ENCODE data around the gene POU2AF1. TPM values are rescaled to one million over a fixed set of nuclear protein-coding genes. Genes with fewer than 3 reads are reported as not detected.
A peak's percentile ranks its signal among the peaks of the same experiment; 100 is the strongest.

POU2AF1 gene
- total RNA-seq, 2 donors from 2014 or later = 2.5 to 12.4 TPM

GRCh38 chr11:111391328-111392124, 12.5 kb upstream of the POU2AF1 start:
- no peak overlapping the region for H3K4me3 Mint-ChIP-seq
- no peaks in the 10 kb centered on the region for H3K9me3 Mint-ChIP-seq
- H3K27me3 Mint-ChIP-seq (ENCODE audit: low read depth) = no peaks in the 10 kb centered on the region
- peaks cover 12% of the 10 kb centered on the region for H3K4me1 Mint-ChIP-seq (ENCODE audit: low read depth)
- no peaks in the 10 kb centered on the region for H3K36me3 Mint-ChIP-seq (ENCODE audit: insufficient read depth in 2 of 2)
- no peak for ATAC-seq (replicated peaks in 1 of 2)
- no peak overlapping the region for H3K27ac Mint-ChIP-seq
- DNase-seq = no peak

DNA sequence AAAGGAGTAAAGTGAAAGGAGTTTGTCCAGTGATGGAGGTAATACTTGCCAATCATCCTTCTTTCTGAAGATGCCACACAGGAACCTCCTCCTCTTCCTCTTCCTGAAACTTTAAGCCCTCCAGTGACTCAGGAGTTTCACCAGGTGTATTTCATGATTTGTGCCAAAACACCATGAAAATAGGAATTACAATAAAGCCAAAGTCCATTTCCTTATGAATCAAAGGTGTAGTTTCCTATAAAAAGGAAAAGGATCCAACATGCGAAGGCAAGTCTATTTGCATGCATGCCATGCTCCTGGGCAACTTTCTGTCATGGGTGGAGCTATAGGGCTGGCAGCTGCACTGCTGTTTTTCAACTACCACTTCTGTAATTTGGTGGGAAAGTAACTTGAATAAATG, 9.8 kb upstream of the POU2AF1 start:
- Mint-ChIP-seq H3K9me3 (no peaks in the 10 kb centered on the region), H3K4me3 (no peak overlapping the region), H3K4me1 (ENCODE audit: low read depth) (peaks cover 2% of the 10 kb centered on the region), H3K36me3 (ENCODE audit: insufficient read depth in 2 of 2) (peaks cover 0 to 2% of the 10 kb centered on the region in 2 donors), H3K27me3 (ENCODE audit: low read depth) (no peaks in the 10 kb centered on the region), H3K27ac (no peak overlapping the region)
- DNase-seq = no peak
- no peak for ATAC-seq (replicated peaks in 1 of 2)

DNA sequence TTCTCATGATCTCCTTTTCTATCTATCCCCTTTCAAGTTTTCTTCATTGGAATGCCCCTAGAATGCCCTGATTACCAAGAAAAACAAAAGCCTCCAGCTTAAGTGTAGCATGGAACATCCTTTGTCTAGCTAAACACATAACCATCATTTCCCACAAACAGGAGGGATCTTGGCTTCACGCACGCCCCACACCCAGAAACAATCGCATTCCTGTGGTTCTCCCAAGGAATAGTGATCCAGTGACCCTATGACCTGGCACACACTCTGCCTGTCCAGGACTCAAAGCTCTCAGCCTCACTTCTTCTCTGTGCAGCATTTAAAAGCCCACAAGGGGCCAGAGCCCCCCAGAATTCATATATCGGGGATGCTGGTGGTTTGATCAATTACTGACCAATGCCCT, 9.3 kb upstream of the POU2AF1 start:
- DNase-seq = no peak
- H3K27me3 Mint-ChIP-seq (ENCODE audit: low read depth) = no peaks in the 10 kb centered on the region
- H3K27ac Mint-ChIP-seq = no peak overlapping the region
- no peak overlapping the region for H3K4me3 Mint-ChIP-seq
- ATAC-seq (replicated peaks in 1 of 2) = no peak
- H3K4me1 Mint-ChIP-seq (ENCODE audit: low read depth) = no peaks in the 10 kb centered on the region
- peaks cover 0 to 2% of the 10 kb centered on the region in 2 donors for H3K36me3 Mint-ChIP-seq (ENCODE audit: insufficient read depth in 2 of 2)
- no peaks in the 10 kb centered on the region for H3K9me3 Mint-ChIP-seq

GRCh38 chr11:111387363-111387762, 8.3 kb upstream of the POU2AF1 start:
- DNase-seq (no peak), ATAC-seq (replicated peaks in 1 of 2) (no peak)
- Mint-ChIP-seq H3K4me1 (ENCODE audit: low read depth) (no peaks in the 10 kb centered on the region), H3K27me3 (ENCODE audit: low read depth) (no peaks in the 10 kb centered on the region), H3K9me3 (no peaks in the 10 kb centered on the region), H3K4me3 (no peak overlapping the region), H3K27ac (no peak overlapping the region), H3K36me3 (ENCODE audit: insufficient read depth in 2 of 2) (peaks cover 0 to 2% of the 10 kb centered on the region in 2 donors)

DNA sequence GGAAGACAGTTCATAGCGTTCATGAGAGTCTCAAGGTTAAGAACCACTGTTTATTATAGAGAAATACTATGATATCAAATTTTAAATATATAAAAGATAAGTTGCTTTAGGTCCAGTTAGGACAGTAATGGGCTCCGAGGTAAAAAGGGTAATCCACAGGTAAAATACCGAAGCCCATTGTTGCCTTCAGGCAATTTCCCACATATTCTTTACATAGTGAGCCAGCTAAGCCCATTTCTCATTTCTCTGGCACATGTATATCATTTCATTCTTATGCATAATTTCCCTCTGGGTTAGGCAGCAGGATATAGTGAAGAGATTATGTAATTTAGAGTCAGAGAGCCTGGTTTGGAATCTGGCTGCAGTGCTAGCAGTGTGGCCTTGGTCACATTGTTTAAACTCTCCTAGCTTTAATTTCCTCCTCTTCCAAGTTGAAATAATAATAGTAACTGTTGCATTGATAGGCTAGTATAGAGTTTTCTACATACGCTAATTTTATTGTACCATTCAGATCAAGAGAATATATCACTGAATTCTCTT, 7.6 kb upstream of the POU2AF1 start:
- Mint-ChIP-seq H3K9me3 (no peaks in the 10 kb centered on the region), H3K27me3 (ENCODE audit: low read depth) (no peaks in the 10 kb centered on the region), H3K4me1 (ENCODE audit: low read depth) (no peaks in the 10 kb centered on the region), H3K4me3 (no peak overlapping the region), H3K27ac (no peak overlapping the region), H3K36me3 (ENCODE audit: insufficient read depth in 2 of 2) (peaks cover 0 to 2% of the 10 kb centered on the region in 2 donors)
- ATAC-seq (replicated peaks in 1 of 2) = no peak
- DNase-seq = no peak

DNA sequence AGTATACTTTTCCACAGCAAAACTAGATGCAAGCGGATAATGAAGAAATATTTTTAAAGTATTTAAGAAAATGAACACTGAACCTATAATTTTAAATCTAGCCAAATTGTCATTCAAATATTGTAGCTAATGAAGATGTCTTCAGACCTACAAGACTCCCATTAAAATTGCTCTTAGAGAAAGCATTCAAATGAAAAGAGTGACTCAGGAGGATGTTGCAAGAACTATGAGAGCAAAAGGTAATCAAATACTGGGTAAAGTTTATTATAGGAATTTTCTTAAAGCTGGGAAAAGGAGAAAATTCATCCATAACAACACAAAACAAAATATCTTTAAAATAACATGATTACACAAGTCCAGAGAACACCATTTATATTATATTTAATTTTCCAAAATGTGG, 5.4 kb upstream of the POU2AF1 start:
- H3K27me3 Mint-ChIP-seq (ENCODE audit: low read depth) = no peaks in the 10 kb centered on the region
- peaks cover 0 to 2% of the 10 kb centered on the region in 2 donors for H3K36me3 Mint-ChIP-seq (ENCODE audit: insufficient read depth in 2 of 2)
- no peak for DNase-seq
- peaks cover 18% of the 10 kb centered on the region for H3K4me1 Mint-ChIP-seq (ENCODE audit: low read depth)
- H3K4me3 Mint-ChIP-seq = no peak overlapping the region
- H3K27ac Mint-ChIP-seq = no peak overlapping the region
- no peak for ATAC-seq (replicated peaks in 1 of 2)
- no peaks in the 10 kb centered on the region for H3K9me3 Mint-ChIP-seq

GRCh38 chr11:111382451-111382850, 3.4 kb upstream of the POU2AF1 start:
- Mint-ChIP-seq H3K36me3 (ENCODE audit: insufficient read depth in 2 of 2) (peaks cover 0 to 2% of the 10 kb centered on the region in 2 donors), H3K27me3 (ENCODE audit: low read depth) (no peaks in the 10 kb centered on the region), H3K4me3 (no peak overlapping the region), H3K4me1 (ENCODE audit: low read depth) (peaks cover 37% of the 10 kb centered on the region), H3K27ac (no peak overlapping the region), H3K9me3 (no peaks in the 10 kb centered on the region)
- ATAC-seq (replicated peaks in 1 of 2) = no peak
- DNase-seq = no peak

- H3K27ac Mint-ChIP-seq = peak overlapping the region; percentile 52
- DNase-seq (no peak), ATAC-seq (replicated peaks in 1 of 2) (no peak)
- no peaks in the 10 kb centered on the region for H3K9me3 Mint-ChIP-seq
- H3K4me3 Mint-ChIP-seq = peak overlapping the region; percentile 62 to 77
- no peaks in the 10 kb centered on the region for H3K36me3 Mint-ChIP-seq (ENCODE audit: insufficient read depth in 2 of 2)
- H3K27me3 Mint-ChIP-seq (ENCODE audit: low read depth) = no peaks in the 10 kb centered on the region
- H3K4me1 Mint-ChIP-seq (ENCODE audit: low read depth) = peaks cover 53% of the 10 kb centered on the region
Observed at GRCh38 chr11:111379602-111380136, 594 bp upstream of the POU2AF1 start.

- DNase-seq (no peak), ATAC-seq (replicated peaks in 1 of 2) (no peak)
- Mint-ChIP-seq H3K4me1 (ENCODE audit: low read depth) (peaks cover 53% of the 10 kb centered on the region), H3K27me3 (ENCODE audit: low read depth) (no peaks in the 10 kb centered on the region), H3K9me3 (no peaks in the 10 kb centered on the region), H3K27ac (peak overlapping the region; percentile 80), H3K4me3 (peak overlapping the region; percentile 62 to 77), H3K36me3 (ENCODE audit: insufficient read depth in 2 of 2) (no peaks in the 10 kb centered on the region)
Observed at GRCh38 chr11:111378185-111378860, 752 bp downstream of the POU2AF1 start.

DNA sequence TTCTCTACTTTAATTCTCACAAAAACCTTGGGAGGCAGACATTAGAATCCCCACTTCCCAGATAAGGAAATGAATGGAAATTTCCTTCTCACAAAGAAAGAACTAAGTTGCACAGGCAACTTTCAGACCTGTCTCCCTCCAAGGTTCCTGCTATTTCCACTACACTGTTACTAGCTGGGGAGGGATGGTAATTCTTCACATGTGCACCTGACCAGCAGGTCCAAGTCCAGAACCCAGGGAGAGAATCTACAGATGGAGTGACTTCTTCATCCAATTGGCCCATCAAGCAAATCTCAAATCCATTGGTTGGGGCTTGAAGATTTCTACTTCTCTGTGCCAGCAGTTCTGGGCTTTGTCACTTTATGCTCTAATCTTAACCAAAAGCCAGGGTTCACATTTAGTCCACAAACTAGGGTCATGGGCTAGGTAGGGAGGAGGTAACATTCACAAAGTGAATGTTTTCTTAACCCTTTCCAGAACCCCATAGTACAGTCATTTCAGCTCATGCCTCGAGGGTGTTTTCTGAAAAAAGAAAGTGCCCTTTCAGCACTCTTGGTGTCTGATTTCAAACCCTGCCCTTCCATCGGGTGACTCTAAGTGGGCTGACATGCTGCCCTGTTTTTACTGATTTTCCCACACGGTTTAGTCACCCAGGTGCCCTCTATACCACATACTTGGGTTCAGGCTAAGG, 2.7 kb downstream of the POU2AF1 start:
- Mint-ChIP-seq H3K4me3 (peak overlapping the region; percentile 59 to 62), H3K27me3 (ENCODE audit: low read depth) (no peaks in the 10 kb centered on the region), H3K9me3 (no peaks in the 10 kb centered on the region), H3K4me1 (ENCODE audit: low read depth) (peaks cover 67% of the 10 kb centered on the region), H3K36me3 (ENCODE audit: insufficient read depth in 2 of 2) (no peaks in the 10 kb centered on the region), H3K27ac (peak overlapping the region; percentile 66)
- ATAC-seq (replicated peaks in 1 of 2) = peak; percentile 53 to 66
- peak; percentile 59 to 62 for DNase-seq

DNA sequence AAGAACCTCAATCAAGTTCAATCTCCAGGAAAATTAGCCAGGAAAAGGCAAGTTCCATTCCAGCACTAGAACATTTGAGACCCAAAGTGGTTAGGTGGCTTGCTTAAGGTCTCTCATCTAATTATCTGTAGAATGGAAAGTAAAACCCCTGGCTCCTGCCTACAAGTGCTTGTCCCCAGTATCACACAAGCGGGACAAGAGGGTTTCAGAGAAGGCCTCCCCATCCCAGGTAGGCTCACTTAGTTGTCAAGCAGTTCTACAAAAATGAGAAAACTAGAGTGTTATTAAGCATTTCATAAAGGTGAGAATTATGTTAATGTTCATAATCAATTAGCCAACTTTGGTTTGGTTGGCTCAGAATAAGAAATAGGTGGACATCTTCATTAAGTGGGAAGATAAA, 5.5 kb downstream of the POU2AF1 start:
- no peaks in the 10 kb centered on the region for H3K27me3 Mint-ChIP-seq (ENCODE audit: low read depth)
- DNase-seq (no peak), ATAC-seq (replicated peaks in 1 of 2) (no peak)
- H3K27ac Mint-ChIP-seq = no peak overlapping the region
- peaks cover 52% of the 10 kb centered on the region for H3K4me1 Mint-ChIP-seq (ENCODE audit: low read depth)
- no peaks in the 10 kb centered on the region for H3K36me3 Mint-ChIP-seq (ENCODE audit: insufficient read depth in 2 of 2)
- H3K9me3 Mint-ChIP-seq = no peaks in the 10 kb centered on the region
- no peak overlapping the region for H3K4me3 Mint-ChIP-seq

DNA sequence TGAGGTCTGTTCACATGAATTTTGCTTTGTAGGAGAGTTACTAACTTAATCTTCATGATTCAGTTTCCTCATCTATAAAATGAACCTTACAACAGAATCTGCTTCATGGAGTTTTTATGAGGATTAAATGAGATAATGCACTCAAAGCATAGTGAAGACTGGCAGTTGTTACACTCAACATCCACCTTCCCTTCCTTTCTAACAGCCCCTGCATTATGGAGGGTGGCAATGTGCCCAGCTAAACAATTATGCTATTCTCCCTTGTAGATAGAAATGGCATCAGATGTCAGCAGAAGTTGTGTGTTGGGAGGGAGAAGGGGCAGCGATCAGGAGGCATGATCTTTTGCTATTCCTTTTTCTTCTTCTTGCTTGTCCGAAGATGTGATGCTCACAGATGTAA, 6.5 kb downstream of the POU2AF1 start:
- Mint-ChIP-seq H3K4me1 (ENCODE audit: low read depth) (peaks cover 41% of the 10 kb centered on the region), H3K27ac (peak overlapping the region; percentile 56), H3K9me3 (no peaks in the 10 kb centered on the region), H3K36me3 (ENCODE audit: insufficient read depth in 2 of 2) (no peaks in the 10 kb centered on the region), H3K4me3 (no peak overlapping the region), H3K27me3 (ENCODE audit: low read depth) (no peaks in the 10 kb centered on the region)
- DNase-seq = no peak
- ATAC-seq (replicated peaks in 1 of 2) = no peak

Measured in activated T-cell treated with anti-CD3 and anti-CD28 coated beads, Interleukin-2, amount 50 U/mL, for 72 hours (primary cell).